ENCODE measurements around the gene PCDHB7. TPM values are rescaled to one million over a fixed set of nuclear protein-coding genes. Genes with fewer than 3 reads are reported as not detected.
A peak's percentile ranks its signal among the peaks of the same experiment; 100 is the strongest.
"Not testable (repeated sequence)": the region's sequence is repeated elsewhere in the genome, so short reads cannot be mapped to it uniquely, and the experiment has no call there.

Gene PCDHB7
- total and polyA plus RNA-seq, 2 of the 4 experiments (the other 2 are of a cell fraction), result 0.18 to 0.38 TPM

- WGBS, 2 experiments (ENCODE audit: extremely low coverage in 2 of 2, insufficient read length in 1 of 2), result 0% methylated on average over 1 of the region's 11 CpGs; no CpG with 5 or more reads in 1 of the 2 experiments
- Histone ChIP-seq H2AK9ac (replicated peaks; ENCODE audit: low read depth, low read length, poor library complexity) (no peak within 1 kb of the TSS), H4K91ac (ENCODE audit: insufficient read depth, low read depth, low read length) (no peak within 1 kb of the TSS), H4K5ac (ENCODE audit: low read depth, low read length) (no peak within 1 kb of the TSS), H2BK15ac (ENCODE audit: low read depth, low read length) (no peak within 1 kb of the TSS), H2BK5ac (ENCODE audit: low read depth, low read length, poor library complexity, severe bottlenecking) (no peak within 1 kb of the TSS), H3K4me2 (ENCODE audit: low read depth, low read length) (peak within 1 kb of the TSS; percentile 31), H2BK120ac (ENCODE audit: low read depth, low read length) (no peak within 1 kb of the TSS), H2BK20ac (ENCODE audit: low read depth, low read length) (no peak within 1 kb of the TSS), H3K4ac (ENCODE audit: low read depth, low read length) (no peak within 1 kb of the TSS), H3K9ac (ENCODE audit: low read depth, low read length) (no peak within 1 kb of the TSS; the same call in 1 of the 2 replicates), H3K9me1 (ENCODE audit: insufficient read depth, low read length) (no peaks in the 10 kb centered on the region), H3K23ac (ENCODE audit: low read depth, low read length) (no peak within 1 kb of the TSS), H4K20me1 (ENCODE audit: insufficient read depth, low read length) (no peaks in the 10 kb centered on the region), H3K36me3 (ENCODE audit: control insufficient read depth, insufficient read depth, low read length) (no peaks in the 10 kb centered on the region), H3K4me1 (ENCODE audit: control insufficient read depth, insufficient read depth, low read length) (no peaks in the 10 kb centered on the region), H3K56ac (ENCODE audit: extremely low read depth, insufficient read depth, low read length) (no peak within 1 kb of the TSS), H2AFZ (replicated peaks; ENCODE audit: low read length, poor library complexity) (no peak within 1 kb of the TSS), H4K8ac (ENCODE audit: low read depth in 2 of 2, low read length in 2 of 2) (no peak within 1 kb of the TSS), H3K27ac (ENCODE audit: insufficient read depth, low read length) (no peak within 1 kb of the TSS), H3K79me1 (ENCODE audit: low read depth in 1 of 2, low read length in 2 of 2) (no peaks in the 10 kb centered on the region), H2AK5ac (ENCODE audit: low read depth, low read length) (no peak within 1 kb of the TSS), H3K18ac (ENCODE audit: low read depth, low read length) (no peak within 1 kb of the TSS), H3K27me3 (ENCODE audit: control insufficient read depth, insufficient read depth, low read length) (no peaks in the 10 kb centered on the region), H3K9me3 (ENCODE audit: control insufficient read depth, insufficient read depth, low read length) (peaks cover 14% of the 10 kb centered on the region; the same call in 1 of the 2 replicates), H3K14ac (replicated peaks; ENCODE audit: low read depth, low read length) (no peak within 1 kb of the TSS), H3K4me3 (ENCODE audit: insufficient read depth, low read depth, low read length) (peak within 1 kb of the TSS; percentile 60)
- no peak for TF ChIP-seq RCOR1 (IDR thresholded peaks at IDR 0.05; ENCODE audit: insufficient replicate concordance, low read length)
- no peak for TF ChIP-seq SMC3 (IDR thresholded peaks at IDR 0.05; ENCODE audit: low read depth, low read length)
- TF ChIP-seq FOS (IDR thresholded peaks at IDR 0.05; ENCODE audit: low read depth, low read length), result no peak
- TF ChIP-seq CTCF (conservative IDR thresholded peaks at IDR 0.05; ENCODE audit: low read depth, low read length), result peak; percentile 31
- TF ChIP-seq MAFK (IDR thresholded peaks at IDR 0.05; ENCODE audit: low read depth, low read length), result no peak
- no peak for TF ChIP-seq NFE2L2 (IDR thresholded peaks at IDR 0.05; ENCODE audit: low read depth, low read length)
- POLR2A ChIA-PET (ENCODE audit: unreplicated experiment), result no interaction called here
- dilution Hi-C loops (cut with HindIII; ENCODE audit: low sequenced_read_pairs, unreplicated experiment), result no loop called here
- in situ Hi-C loops (cut with MboI; ENCODE audit: low sequenced_read_pairs), result no loop called here
- peak; percentile 44 for ATAC-seq (ENCODE audit: low read depth)
- intact Hi-C loops (cut with micrococcal nuclease), result no loop called here
- CTCF ChIA-PET, result interaction anchor here (0.6 to 0.9 kb wide), 3 partner anchors 10 to 209 kb away, joined by 3 read pairs; partner anchors contain the start of genes PCDHB9 and PCDHGB7
- peak; percentile 2 for DNase-seq
- no TSS peak for BruUV-seq (replicated peaks)
Measured at GRCh38 chr5:141208478-141208877, 36.0 kb downstream of the PCDHB7 start, which contains the start of gene PCDHB12. Gene PCDHB12 (plus strand): TSS chr5:141208719. CDS start chr5:141208908, 189 bp downstream.

GRCh38 chr5:141210281-141210680 lies 37.8 kb downstream of the PCDHB7 start:
- H3K9me1 ChIP-seq (ENCODE audit: insufficient read depth, low read length); H3K23ac ChIP-seq (ENCODE audit: low read depth, low read length); POLR2A ChIA-PET (ENCODE audit: unreplicated experiment); H3K4me3 ChIP-seq (ENCODE audit: insufficient read depth, low read depth, low read length); H3K79me1 ChIP-seq (ENCODE audit: low read depth in 1 of 2, low read length in 2 of 2); H3K27me3 ChIP-seq (ENCODE audit: control insufficient read depth, insufficient read depth, low read length); H3K4me1 ChIP-seq (ENCODE audit: control insufficient read depth, insufficient read depth, low read length); BruUV-seq (replicated peaks); H3K9ac ChIP-seq (ENCODE audit: low read depth, low read length); H3K27ac ChIP-seq (ENCODE audit: insufficient read depth, low read length); ATAC-seq (ENCODE audit: low read depth); H3K14ac ChIP-seq (replicated peaks; ENCODE audit: low read depth, low read length); H2BK20ac ChIP-seq (ENCODE audit: low read depth, low read length); H4K8ac ChIP-seq (ENCODE audit: low read depth in 2 of 2, low read length in 2 of 2); H2AFZ ChIP-seq (replicated peaks; ENCODE audit: low read length, poor library complexity); H2BK5ac ChIP-seq (ENCODE audit: low read depth, low read length, poor library complexity, severe bottlenecking); H3K4me2 ChIP-seq (ENCODE audit: low read depth, low read length); dilution Hi-C loops (cut with HindIII; ENCODE audit: low sequenced_read_pairs, unreplicated experiment); H4K91ac ChIP-seq (ENCODE audit: insufficient read depth, low read depth, low read length); DNase-seq; H2AK5ac ChIP-seq (ENCODE audit: low read depth, low read length); intact Hi-C loops (cut with micrococcal nuclease); H3K36me3 ChIP-seq (ENCODE audit: control insufficient read depth, insufficient read depth, low read length); H2BK15ac ChIP-seq (ENCODE audit: low read depth, low read length); H3K4ac ChIP-seq (ENCODE audit: low read depth, low read length); H3K18ac ChIP-seq (ENCODE audit: low read depth, low read length); H2BK120ac ChIP-seq (ENCODE audit: low read depth, low read length); CTCF ChIA-PET; in situ Hi-C loops (cut with MboI; ENCODE audit: low sequenced_read_pairs); H2AK9ac ChIP-seq (replicated peaks; ENCODE audit: low read depth, low read length, poor library complexity); H3K56ac ChIP-seq (ENCODE audit: extremely low read depth, insufficient read depth, low read length); H4K20me1 ChIP-seq (ENCODE audit: insufficient read depth, low read length); H4K5ac ChIP-seq (ENCODE audit: low read depth, low read length): not testable (repeated sequence)
- peaks cover 20% of the 10 kb centered on the region; the same call in 1 of the 2 replicates for H3K9me3 ChIP-seq (ENCODE audit: control insufficient read depth, insufficient read depth, low read length)
- 48% methylated on average over 10 of the region's 39 CpGs; no CpG with 5 or more reads in 1 of the 2 experiments for WGBS, 2 experiments (ENCODE audit: extremely low coverage in 2 of 2, insufficient read length in 1 of 2)

Data from IMR-90 (cell line).